Inflammatory macrophage treated with lipopolysaccharide for 1 hour (primary cell): Measurements from ENCODE around the gene ST3GAL4.
"Not testable (repeated sequence)": the region's sequence is repeated elsewhere in the genome, so short reads cannot be mapped to it uniquely, and the experiment has no call there.

Source experiments
- DNase-seq, 2 donors: peaks; one replicate each; pipeline ENCODE4 v3.0.0-alpha.2; 2020 to 2022

ST3GAL4 gene

DNA sequence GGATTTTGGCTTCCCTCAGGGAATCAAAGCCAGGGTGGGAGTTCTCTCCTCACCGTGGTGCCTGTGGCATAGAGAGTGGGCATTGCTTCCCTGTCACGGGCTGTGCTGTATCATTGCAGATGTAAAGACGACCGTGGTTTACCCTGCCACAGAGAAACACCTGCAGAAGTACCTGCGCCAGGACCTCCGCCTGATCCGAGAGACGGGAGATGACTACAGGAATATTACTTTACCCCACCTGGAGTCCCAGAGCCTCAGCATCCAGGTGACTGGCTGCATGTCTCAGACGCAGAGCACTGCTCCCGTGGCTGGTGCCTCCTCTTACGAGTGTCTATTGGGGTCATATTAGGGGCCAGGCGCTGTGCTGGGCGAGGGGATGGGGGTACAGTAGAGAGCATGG is 24.2 kb upstream of the ST3GAL4 start:
- DNase-seq: no peak

DNA sequence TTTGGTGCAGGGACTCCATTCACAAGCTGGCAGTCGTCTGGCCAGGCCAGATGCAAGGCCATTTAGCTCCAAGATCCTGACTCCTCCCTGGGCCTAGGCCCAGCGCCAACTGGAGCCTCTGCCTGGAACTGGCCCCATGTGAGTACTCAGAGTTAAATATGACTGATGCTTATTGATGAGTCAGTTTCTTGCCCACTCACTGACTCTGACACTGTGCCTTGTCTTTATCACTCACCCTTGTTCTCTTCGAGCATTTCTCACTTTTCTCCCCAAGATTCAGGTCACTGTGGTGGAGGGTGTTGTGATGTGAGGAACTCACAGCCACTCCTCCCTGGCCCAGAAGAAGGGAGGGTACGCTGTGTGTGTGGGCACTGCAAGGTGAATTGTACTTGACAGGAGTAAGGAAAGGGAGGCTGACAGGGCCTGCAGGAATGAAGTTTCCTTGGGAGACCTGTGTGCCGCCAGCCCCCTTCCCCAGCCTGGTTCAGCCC is 23.2 kb upstream of the ST3GAL4 start:
- DNase-seq: no peak

DNA sequence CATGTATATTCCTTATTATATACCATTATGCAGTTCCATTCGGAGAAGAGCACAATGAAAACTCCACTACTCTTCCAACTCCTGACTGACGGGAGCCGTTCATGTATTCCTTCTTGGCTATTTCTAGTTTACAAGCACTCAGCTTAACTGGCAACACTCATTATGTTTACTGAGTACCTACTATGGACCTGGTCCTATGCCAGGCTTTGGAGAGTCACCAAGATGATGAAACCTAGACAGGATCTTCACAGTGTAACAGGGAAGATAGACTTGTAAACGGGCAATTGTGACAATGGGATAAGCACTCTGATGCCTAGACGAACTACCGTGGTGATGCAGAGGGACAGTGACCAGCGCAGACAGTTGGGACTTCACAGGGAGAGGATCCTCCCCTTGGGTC is 22.3 kb upstream of the ST3GAL4 start:
- no peak for DNase-seq

DNA sequence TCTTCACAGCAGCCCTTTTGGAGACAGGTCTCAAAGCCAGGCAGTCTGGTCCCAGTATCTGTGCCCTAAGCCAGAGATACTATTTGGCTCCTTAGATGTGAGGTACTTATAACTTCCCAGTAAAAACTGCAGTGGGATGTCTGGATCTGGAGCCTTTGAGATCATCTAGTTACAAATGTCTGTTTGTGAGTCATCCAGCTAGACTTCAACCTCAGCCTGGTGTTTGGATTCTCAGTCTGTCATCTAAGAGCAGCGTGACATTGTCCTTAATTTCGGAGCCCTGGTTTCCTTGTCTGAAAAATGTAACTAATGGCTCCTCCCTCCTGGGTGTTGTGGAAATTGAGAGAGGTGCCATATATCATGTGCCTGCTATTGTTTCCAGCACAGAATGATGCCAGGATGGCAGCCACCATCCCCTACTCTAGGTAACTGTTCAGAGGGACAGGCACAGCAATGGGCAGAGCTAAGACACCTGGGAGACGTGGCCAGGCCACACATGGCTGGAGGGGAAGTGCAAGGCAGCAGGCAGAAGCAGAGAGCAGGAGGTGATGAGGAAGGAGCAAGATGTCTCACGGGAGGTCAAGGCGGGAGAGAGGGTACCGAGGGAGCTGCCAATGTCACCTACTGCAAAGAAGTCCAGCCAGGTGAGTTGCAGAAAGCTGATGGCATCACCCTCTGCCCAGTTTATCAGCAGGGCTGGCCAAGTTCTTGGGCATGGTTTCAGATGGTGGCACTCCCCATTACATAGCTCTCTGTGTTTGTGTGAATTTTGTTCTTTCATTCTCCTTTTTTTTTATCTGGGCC is 20.6 kb upstream of the ST3GAL4 start:
- DNase-seq: no peak

- DNase-seq: no peak
Measured at GRCh38 chr11:126335463-126335760, 20.1 kb upstream of the ST3GAL4 start.

GRCh38 chr11:126336138-126336541 is 19.3 kb upstream of the ST3GAL4 start:
- DNase-seq: no peak

GRCh38 chr11:126336671-126337101 is 18.8 kb upstream of the ST3GAL4 start:
- no peak for DNase-seq

DNA sequence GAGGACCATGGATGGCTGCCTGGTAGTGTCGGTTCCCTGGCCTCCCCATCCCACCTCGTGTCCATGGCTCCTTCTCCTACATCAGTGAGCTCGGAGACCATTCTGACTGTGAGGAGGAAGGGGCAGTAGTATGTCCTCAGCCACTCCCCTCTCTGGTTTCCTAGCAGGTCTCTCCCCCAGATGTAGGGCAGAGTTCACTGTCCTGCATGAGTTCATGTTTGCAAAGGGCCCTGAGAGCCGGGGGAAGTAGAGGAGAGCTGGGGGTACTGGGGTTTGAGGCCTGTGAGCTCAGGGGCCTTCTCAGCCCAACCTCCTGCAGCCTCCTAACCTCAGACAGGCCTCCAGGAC is 18.4 kb upstream of the ST3GAL4 start:
- no peak for DNase-seq

GRCh38 chr11:126337474-126338241 is 17.8 kb upstream of the ST3GAL4 start:
- peak in 1 of 2 donors; percentile 45 for DNase-seq

DNA sequence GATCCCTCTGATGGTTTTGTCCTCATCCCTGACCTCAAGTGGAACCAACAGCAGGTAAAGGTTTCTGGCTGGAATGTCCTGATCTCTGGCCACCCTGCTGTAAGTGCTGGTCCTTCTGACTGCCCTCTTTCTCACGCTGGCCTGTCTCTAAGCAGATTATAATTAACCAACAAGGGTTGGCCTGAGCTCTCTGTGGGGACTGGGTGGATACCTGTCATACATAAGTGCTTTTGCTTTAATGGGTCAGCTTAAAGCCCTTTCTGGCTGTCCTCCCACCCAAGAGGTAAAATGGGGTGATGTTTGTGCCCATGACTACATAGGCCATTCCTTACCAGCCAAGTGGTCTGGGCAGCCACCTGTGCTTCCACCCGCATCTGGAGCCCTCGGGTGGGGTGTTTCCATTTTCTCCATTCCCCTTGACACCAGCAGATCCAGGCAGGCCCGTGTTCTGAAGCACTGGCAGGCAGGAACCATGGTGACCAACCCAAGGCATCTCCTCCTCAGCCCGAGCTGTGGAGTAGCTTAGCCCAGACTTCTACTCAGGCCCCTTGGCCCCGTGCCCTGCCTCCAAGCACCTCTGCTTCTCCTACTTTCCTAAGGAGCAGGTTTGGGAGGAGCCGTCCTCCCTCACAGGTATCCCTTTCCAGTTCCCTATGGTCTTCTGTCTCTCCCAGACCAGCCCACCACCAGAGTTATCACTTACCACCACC is 17.0 kb upstream of the ST3GAL4 start:
- no peak for DNase-seq

DNA sequence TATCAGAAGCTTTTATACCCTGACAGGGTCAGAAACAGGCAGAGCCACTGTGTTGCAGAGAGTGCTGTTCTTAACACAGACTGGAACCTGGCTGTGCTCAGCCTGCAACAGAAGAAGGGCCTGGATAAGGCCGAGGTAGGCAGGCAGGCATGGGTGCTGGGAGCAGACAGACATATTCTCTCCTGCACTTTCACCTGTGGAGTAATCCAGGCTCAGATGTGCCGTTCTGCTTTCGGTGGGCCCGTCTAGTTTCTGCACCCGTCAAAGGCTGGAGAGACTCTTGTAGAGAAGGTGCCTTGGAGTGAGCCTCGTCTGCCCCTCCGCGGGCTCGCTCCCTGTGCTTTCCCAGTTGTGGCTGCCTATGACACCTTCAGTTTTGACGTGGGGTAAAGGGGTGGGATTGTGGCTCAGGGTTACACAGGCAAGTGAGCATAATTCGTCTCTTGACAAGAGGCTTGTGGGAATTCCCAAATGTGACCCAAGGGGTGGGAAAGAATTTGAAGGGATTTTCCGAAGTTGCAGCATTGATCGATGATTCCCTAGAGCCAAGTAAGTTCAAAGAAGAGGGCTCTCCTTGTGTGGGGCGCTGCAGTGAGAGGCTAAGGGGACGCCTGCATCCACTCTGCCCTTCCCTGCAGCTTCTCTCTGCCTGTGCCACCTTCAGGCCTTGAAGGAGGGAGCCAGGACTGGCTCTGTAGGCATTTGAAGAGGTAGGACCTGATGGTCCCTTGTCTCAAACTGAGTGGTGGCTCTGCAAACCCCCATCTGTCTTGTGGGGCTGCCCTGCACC is 16.2 kb upstream of the ST3GAL4 start:
- peak; percentile 60 to 73 for DNase-seq

- no peak for DNase-seq
Measured at GRCh38 chr11:126339863-126340434, 15.5 kb upstream of the ST3GAL4 start.

DNA sequence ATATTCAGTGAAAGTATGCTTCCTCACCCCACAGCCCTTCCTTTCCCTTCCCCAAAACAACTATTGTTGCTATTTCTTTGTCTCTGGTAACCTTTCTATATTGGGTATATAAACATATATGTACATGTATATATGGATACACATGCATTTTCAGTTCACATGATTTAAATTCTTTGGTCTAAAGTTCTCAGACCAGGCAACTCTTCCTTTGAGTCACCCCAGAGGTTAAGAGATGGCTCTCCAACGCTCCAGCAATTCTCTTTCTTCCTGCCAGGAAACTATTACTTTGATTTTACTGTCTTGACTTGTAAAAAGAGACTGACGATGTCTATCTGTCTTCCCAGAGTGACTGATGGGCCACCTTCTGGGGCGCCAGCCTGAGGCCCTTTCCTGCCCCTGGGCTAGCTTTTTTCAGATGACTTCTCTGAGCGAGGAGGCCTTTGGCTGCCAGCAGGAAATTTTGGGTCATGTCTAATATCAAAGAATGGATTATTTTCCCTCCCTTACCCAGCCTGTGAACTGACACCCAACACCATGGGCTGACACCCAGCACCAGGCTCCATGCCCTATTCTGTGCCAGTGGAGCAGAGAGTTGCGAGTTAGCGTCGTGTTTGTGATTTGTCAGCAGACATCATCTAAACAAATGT is 14.4 kb upstream of the ST3GAL4 start:
- DNase-seq: no peak

- DNase-seq: no peak
Measured at GRCh38 chr11:126341760-126342161, 13.7 kb upstream of the ST3GAL4 start.

DNA sequence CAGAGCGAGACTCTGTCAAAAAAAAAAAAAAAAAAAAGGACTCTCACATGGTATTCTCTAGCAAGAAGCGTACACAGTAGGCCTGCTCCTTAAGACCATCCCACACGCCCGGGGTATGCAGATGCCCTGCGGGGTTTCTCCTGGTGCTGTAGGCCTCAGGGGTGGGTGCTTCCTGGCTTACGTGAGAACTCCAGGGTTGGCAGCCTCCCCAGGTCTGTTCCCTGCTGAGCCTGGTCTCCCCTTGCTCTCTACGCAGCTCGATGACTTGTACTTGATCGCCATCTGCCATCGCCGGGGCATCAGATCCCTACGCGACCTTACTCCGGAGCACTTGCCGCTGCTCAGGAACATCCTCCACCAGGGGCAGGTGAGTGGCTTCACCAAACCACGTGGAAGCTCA is 12.4 kb upstream of the ST3GAL4 start:
- no peak for DNase-seq

DNA sequence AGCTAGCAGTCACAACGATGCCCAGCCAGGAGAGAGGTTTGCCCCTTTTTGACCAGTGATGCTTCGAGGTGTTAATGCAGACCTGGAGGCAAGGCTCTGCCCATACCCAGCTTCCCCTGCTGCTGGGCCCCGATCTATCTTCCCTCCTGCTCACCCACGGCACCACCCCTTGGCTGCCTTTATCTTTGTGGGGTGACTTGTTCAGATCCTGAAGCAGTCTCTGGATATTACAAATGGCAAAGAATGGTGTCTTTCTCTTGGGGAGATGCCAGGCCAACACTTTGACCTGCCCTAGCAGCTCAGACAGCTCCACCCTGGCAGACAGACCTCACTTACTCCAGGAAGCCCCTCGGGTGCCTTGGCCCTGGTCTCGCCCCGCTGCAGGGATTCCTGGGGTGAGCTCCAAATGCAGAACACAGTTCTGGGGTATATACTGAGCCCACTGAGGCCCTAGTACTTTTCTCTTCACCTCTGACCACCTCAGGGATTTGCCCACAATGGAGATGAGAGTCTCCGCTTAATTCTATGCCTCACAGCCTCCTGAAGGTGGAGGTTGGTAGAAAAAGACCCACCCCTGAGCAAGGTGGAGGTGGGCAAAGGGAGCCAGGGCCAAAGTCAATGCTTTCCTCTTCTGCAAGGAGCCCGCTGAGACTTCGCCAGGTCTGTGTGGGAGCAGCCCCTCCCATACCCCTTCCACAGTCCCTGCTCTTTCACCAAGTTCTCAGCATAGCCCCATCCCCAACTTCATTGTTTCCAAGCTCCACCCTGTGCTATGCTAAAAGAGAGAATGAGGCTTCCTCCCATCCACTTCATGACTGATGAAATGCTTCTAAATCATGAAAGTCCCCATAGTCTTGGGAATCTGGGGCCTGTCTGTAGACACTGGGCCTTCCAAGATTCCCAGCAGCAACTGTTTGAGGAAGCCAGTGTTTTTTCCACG is 11.1 kb upstream of the ST3GAL4 start:
- DNase-seq: no peak

GRCh38 chr11:126345283-126345682 is 10.2 kb upstream of the ST3GAL4 start:
- DNase-seq: no peak

- peak; percentile 81 to 93 for DNase-seq
Measured at GRCh38 chr11:126345759-126346585, 9.5 kb upstream of the ST3GAL4 start.

- DNase-seq: no peak
Measured at GRCh38 chr11:126346586-126346940, 8.9 kb upstream of the ST3GAL4 start.

DNA sequence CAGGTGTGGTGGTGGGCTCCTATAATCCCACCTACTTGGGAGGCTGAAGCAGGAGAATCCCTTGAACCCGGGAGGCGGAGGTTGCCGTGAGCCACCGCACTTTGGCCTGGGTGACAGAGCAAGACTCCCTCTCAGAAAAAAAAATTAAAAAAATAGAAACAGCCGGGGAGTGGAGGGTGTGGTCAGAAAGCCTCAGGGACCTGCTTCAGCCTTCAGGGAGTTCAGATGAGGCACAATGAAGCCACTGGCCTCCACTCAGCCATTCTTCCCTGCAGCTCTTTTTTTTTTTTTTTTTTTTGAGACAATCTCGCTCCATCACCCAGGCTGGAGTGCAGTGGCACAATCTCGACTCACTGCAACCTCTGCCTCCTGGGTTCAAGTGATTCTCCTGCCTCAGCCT is 8.5 kb upstream of the ST3GAL4 start:
- DNase-seq: not testable (repeated sequence)
